ENCODE data around the gene PNPLA4.

The PNPLA4 gene

DNA sequence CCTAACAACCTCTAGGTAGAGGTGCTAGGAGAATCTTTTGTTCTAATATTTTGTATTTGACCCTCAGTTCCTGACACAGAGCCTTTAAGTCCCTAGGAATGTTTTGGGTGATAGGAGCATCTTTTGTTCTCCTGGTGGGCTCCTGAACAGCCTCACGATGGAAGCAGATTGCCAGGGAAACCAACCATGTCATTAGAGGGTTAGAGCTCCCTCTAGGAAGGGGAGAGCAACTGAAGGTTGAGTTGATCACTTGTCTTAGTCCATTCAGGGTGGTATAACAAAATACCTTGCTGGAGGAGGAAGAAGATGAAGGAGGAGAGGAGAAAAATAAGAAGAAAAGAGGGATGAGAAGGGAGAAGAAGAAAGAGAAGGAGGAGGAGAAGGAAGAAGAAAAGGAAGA, 75.0 kb downstream of the PNPLA4 start:
- no peak for DNase-seq

Data from fibroblast of skin of scalp (primary cell).